GM23338 (cell line): ENCODE data around the gene KIRREL3. TPM values are rescaled to one million over a fixed set of nuclear protein-coding genes. Genes with fewer than 3 reads are reported as not detected.

ENCODE experiments used
- EZH2 ChIP-seq: fragments of 200-600 bp; sonication (generic); IDR thresholded peaks from one replicate; pipeline ENCODE4 v1.8.0; 2017; ENCODE audit warnings: antibody characterized with exemption, mild to moderate bottlenecking, low read depth; ENCODE audit not compliant: unreplicated experiment
- NANOG ChIP-seq: IDR thresholded peaks from 2 replicates; pipeline ENCODE4 v1.6.1; 2016; ENCODE audit warnings: antibody characterized with exemption, borderline replicate concordance
- polyA plus RNA-seq: library from polyadenylated mRNA; unstranded; fragments of >200 nt; fragmentation: Nextera tagmentation; extraction: Ambion mirVana; gene quantifications from 2 replicates; pipeline ENCODE4 v1.2.1, GENCODE V29; 2016
- total RNA-seq: library from RNA; depleted of rRNA; stranded (reverse); fragments of >200 nt; shearing (Covaris generic); gene quantifications from 2 replicates; pipeline ENCODE4 v1.2.3, GENCODE V29; 2014
- TF ChIP-seq, protein P1 (sequence below): fragments of 250-450 bp; sonication (Bioruptor Pico); IDR thresholded peaks from 2 replicates; pipeline ENCODE4 v1.5.0; 2020; ENCODE audit warnings: mild to moderate bottlenecking, moderate library complexity
- TF ChIP-seq, protein P2 (sequence below): IDR thresholded peaks from 2 replicates; pipeline ENCODE4 v1.6.1; 2016; ENCODE audit warnings: antibody characterized with exemption
- TF ChIP-seq, protein P3 (sequence below), 2 experiments: fragments of 200-600 bp in 1 of 2; sonication (generic) in 1 of 2; conservative IDR thresholded peaks; 2 replicates each; pipeline versions ENCODE4 v1.5.1 to v1.6.1; 2016 to 2017; ENCODE audit warnings: antibody characterized with exemption in 2 of 2, low read depth in 2 of 2, mild to moderate bottlenecking in 2 of 2, moderate library complexity in 1 of 2
- TF ChIP-seq, protein P4 (sequence below): IDR thresholded peaks from one replicate; pipeline ENCODE4 v1.6.1; 2018; ENCODE audit warnings: antibody characterized with exemption; ENCODE audit not compliant: unreplicated experiment

Gene KIRREL3
- total and polyA plus RNA-seq, 2 experiments from 2014 or later, result 0.13 to 1.5 TPM

DNA sequence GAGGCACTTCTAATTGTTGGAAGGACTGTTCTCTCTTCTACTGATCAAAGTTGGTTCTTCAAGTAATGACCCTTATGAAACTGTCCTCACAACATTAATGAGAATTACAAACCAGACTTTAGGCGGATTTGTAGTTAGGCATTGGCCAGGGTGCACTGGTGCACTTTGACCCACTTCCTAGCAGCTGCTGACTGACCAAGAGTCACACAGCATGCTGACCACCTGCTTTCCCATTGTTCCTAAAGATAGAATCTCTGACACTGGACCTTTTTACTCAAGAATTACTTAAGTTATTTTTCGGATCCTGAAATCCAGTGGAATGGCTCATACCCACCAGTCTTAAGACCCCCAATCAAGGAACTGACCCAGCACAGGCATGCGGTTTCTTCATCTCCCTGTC lies 381.1 kb downstream of the KIRREL3 start (continued):
- TF ChIP-seq, protein P1, sequence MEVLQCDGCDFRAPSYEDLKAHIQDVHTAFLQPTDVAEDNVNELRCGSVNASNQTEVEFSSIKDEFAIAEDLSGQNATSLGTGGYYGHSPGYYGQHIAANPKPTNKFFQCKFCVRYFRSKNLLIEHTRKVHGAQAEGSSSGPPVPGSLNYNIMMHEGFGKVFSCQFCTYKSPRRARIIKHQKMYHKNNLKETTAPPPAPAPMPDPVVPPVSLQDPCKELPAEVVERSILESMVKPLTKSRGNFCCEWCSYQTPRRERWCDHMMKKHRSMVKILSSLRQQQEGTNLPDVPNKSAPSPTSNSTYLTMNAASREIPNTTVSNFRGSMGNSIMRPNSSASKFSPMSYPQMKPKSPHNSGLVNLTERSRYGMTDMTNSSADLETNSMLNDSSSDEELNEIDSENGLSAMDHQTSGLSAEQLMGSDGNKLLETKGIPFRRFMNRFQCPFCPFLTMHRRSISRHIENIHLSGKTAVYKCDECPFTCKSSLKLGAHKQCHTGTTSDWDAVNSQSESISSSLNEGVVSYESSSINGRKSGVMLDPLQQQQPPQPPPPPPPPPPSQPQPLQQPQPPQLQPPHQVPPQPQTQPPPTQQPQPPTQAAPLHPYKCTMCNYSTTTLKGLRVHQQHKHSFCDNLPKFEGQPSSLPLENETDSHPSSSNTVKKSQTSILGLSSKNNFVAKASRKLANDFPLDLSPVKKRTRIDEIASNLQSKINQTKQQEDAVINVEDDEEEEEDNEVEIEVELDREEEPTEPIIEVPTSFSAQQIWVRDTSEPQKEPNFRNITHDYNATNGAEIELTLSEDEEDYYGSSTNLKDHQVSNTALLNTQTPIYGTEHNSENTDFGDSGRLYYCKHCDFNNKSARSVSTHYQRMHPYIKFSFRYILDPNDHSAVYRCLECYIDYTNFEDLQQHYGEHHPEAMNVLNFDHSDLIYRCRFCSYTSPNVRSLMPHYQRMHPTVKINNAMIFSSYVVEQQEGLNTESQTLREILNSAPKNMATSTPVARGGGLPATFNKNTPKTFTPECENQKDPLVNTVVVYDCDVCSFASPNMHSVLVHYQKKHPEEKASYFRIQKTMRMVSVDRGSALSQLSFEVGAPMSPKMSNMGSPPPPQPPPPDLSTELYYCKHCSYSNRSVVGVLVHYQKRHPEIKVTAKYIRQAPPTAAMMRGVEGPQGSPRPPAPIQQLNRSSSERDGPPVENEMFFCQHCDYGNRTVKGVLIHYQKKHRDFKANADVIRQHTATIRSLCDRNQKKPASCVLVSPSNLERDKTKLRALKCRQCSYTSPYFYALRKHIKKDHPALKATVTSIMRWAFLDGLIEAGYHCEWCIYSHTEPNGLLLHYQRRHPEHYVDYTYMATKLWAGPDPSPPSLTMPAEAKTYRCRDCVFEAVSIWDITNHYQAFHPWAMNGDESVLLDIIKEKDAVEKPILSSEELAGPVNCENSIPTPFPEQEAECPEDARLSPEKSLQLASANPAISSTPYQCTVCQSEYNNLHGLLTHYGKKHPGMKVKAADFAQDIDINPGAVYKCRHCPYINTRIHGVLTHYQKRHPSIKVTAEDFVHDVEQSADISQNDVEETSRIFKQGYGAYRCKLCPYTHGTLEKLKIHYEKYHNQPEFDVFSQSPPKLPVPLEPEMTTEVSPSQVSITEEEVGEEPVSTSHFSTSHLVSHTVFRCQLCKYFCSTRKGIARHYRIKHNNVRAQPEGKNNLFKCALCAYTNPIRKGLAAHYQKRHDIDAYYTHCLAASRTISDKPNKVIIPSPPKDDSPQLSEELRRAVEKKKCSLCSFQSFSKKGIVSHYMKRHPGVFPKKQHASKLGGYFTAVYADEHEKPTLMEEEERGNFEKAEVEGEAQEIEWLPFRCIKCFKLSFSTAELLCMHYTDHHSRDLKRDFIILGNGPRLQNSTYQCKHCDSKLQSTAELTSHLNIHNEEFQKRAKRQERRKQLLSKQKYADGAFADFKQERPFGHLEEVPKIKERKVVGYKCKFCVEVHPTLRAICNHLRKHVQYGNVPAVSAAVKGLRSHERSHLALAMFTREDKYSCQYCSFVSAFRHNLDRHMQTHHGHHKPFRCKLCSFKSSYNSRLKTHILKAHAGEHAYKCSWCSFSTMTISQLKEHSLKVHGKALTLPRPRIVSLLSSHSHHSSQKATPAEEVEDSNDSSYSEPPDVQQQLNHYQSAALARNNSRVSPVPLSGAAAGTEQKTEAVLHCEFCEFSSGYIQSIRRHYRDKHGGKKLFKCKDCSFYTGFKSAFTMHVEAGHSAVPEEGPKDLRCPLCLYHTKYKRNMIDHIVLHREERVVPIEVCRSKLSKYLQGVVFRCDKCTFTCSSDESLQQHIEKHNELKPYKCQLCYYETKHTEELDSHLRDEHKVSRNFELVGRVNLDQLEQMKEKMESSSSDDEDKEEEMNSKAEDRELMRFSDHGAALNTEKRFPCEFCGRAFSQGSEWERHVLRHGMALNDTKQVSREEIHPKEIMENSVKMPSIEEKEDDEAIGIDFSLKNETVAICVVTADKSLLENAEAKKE (CRISPR knock-in tag), result no peak
- TF ChIP-seq EZH2, result no peak
- TF ChIP-seq, protein P2, sequence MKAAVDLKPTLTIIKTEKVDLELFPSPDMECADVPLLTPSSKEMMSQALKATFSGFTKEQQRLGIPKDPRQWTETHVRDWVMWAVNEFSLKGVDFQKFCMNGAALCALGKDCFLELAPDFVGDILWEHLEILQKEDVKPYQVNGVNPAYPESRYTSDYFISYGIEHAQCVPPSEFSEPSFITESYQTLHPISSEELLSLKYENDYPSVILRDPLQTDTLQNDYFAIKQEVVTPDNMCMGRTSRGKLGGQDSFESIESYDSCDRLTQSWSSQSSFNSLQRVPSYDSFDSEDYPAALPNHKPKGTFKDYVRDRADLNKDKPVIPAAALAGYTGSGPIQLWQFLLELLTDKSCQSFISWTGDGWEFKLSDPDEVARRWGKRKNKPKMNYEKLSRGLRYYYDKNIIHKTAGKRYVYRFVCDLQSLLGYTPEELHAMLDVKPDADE, result no peak
- TF ChIP-seq, protein P3, sequence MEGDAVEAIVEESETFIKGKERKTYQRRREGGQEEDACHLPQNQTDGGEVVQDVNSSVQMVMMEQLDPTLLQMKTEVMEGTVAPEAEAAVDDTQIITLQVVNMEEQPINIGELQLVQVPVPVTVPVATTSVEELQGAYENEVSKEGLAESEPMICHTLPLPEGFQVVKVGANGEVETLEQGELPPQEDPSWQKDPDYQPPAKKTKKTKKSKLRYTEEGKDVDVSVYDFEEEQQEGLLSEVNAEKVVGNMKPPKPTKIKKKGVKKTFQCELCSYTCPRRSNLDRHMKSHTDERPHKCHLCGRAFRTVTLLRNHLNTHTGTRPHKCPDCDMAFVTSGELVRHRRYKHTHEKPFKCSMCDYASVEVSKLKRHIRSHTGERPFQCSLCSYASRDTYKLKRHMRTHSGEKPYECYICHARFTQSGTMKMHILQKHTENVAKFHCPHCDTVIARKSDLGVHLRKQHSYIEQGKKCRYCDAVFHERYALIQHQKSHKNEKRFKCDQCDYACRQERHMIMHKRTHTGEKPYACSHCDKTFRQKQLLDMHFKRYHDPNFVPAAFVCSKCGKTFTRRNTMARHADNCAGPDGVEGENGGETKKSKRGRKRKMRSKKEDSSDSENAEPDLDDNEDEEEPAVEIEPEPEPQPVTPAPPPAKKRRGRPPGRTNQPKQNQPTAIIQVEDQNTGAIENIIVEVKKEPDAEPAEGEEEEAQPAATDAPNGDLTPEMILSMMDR (conservative IDR thresholded peaks at IDR 0.05; ENCODE audit: low read depth in 2 of 2), result no peak
- TF ChIP-seq, protein P4, sequence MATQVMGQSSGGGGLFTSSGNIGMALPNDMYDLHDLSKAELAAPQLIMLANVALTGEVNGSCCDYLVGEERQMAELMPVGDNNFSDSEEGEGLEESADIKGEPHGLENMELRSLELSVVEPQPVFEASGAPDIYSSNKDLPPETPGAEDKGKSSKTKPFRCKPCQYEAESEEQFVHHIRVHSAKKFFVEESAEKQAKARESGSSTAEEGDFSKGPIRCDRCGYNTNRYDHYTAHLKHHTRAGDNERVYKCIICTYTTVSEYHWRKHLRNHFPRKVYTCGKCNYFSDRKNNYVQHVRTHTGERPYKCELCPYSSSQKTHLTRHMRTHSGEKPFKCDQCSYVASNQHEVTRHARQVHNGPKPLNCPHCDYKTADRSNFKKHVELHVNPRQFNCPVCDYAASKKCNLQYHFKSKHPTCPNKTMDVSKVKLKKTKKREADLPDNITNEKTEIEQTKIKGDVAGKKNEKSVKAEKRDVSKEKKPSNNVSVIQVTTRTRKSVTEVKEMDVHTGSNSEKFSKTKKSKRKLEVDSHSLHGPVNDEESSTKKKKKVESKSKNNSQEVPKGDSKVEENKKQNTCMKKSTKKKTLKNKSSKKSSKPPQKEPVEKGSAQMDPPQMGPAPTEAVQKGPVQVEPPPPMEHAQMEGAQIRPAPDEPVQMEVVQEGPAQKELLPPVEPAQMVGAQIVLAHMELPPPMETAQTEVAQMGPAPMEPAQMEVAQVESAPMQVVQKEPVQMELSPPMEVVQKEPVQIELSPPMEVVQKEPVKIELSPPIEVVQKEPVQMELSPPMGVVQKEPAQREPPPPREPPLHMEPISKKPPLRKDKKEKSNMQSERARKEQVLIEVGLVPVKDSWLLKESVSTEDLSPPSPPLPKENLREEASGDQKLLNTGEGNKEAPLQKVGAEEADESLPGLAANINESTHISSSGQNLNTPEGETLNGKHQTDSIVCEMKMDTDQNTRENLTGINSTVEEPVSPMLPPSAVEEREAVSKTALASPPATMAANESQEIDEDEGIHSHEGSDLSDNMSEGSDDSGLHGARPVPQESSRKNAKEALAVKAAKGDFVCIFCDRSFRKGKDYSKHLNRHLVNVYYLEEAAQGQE, result no peak
- TF ChIP-seq NANOG, result no peak
